A549 (cell line): ENCODE data around the gene LHB. TPM values are rescaled to one million over a fixed set of nuclear protein-coding genes. Genes with fewer than 3 reads are reported as not detected.
A peak's percentile ranks its signal among the peaks of the same experiment; 100 is the strongest.

ENCODE experiments used
- ATAC-seq, 2 experiments: fragments of 200-7000 bp in 1 of 2; fragments of >200 bp in 1 of 2; cut with Nextera tagmentation in 1 of 2; cut with Tn5 transposase in 1 of 2; 3 replicates each; pipeline versions ENCODE4 v1.8.0 to v1.9.1; 2018 to 2020; ENCODE audit warnings: mild to moderate bottlenecking in 1 of 2, moderate library complexity in 1 of 2
- CTCF ChIA-PET: fragments of 300-600 bp; sonication (Branson Sonifier 250); formaldehyde crosslinking; extraction: SDS; loops from one replicate; lab custom pipeline; 2021; ENCODE audit warnings: antibody characterized with exemption, inconsistent platforms; lab: Yijun Ruan, JAX
- POLR2A ChIA-PET: fragments of 350-600 bp; formaldehyde crosslinking; extraction: SDS; loops from one replicate; lab custom pipeline; 2021; ENCODE audit warnings: antibody characterized with exemption, inconsistent platforms; lab: Yijun Ruan, JAX
- DNase-seq, 2 experiments: peaks; one replicate each; pipeline versions ENCODE4 v3.0.0 to v3.0.0-alpha.2; 2011 to 2016; ENCODE audit warnings: low read depth in 1 of 2, low spot score in 1 of 2
- FAIRE-seq: peaks from 2 replicates; lab custom pipeline; 2011; peaks lifted over from hg19 to GRCh38; lab: Jason Lieb, UNC
- H3K27ac ChIP-seq, 2 experiments: fragments of >200 bp; sonication (Bioruptor Twin); formaldehyde crosslinking; 3 replicates each; pipeline ENCODE4 v1.5.1; 2016 to 2017
- H3K4me1 ChIP-seq: fragments of >200 bp; sonication (Bioruptor Twin); formaldehyde crosslinking; 3 replicates; pipeline ENCODE4 v1.6.1; 2016
- H3K4me2 ChIP-seq: fragments of >200 bp; sonication (Bioruptor Twin); formaldehyde crosslinking; 3 replicates; pipeline ENCODE4 v1.6.1; 2016
- H3K4me3 ChIP-seq: fragments of >200 bp; sonication (Bioruptor Twin); formaldehyde crosslinking; 3 replicates; pipeline ENCODE4 v1.5.1; 2016
- H3K9me3 ChIP-seq: fragments of >200 bp; sonication (Bioruptor Twin); formaldehyde crosslinking; 3 replicates; pipeline ENCODE4 v1.6.1; 2016
- CBX2 ChIP-seq: fragments of 200-600 bp; sonication (generic); IDR thresholded peaks from 2 replicates; pipeline ENCODE4 v1.6.1; 2016; ENCODE audit warnings: low read depth, mild to moderate bottlenecking, borderline replicate concordance
- CBX8 ChIP-seq: fragments of 200-600 bp; sonication (generic); IDR thresholded peaks from 2 replicates; pipeline ENCODE4 v1.6.1; 2016
- CHD4 ChIP-seq: fragments of 200-600 bp; sonication (generic); IDR thresholded peaks from 2 replicates; pipeline ENCODE4 v1.6.1; 2016; ENCODE audit warnings: antibody characterized with exemption, mild to moderate bottlenecking, borderline replicate concordance
- ESRRA ChIP-seq: fragments of 150-350 bp; IDR thresholded peaks from 2 replicates; pipeline ENCODE4 v1.6.1; 2014; ENCODE audit warnings: mild to moderate bottlenecking, low read length, borderline replicate concordance
- HOXB13 ChIP-seq: fragments of 250-450 bp; sonication (Bioruptor Pico); IDR thresholded peaks from 2 replicates; pipeline ENCODE4 v1.5.0; 2020; ENCODE audit warnings: low read depth, mild to moderate bottlenecking, moderate library complexity
- HOXB5 ChIP-seq: fragments of 250-450 bp; sonication (Bioruptor Pico); IDR thresholded peaks from 2 replicates; pipeline ENCODE4 v1.5.0; 2020; ENCODE audit warnings: mild to moderate bottlenecking, moderate library complexity
- JUNB ChIP-seq: fragments of >200 bp; sonication (Bioruptor Twin); formaldehyde crosslinking; IDR thresholded peaks from 2 replicates; pipeline ENCODE4 v1.6.1; 2016
- MAZ ChIP-seq: fragments of 150-350 bp; IDR thresholded peaks from 2 replicates; pipeline ENCODE4 v1.6.1; 2014; ENCODE audit warnings: antibody characterized with exemption, low read depth, low read length, borderline replicate concordance
- MYC ChIP-seq: IDR thresholded peaks from 2 replicates; pipeline ENCODE4 v1.6.1; 2012; ENCODE audit warnings: mild to moderate bottlenecking, inconsistent platforms, low read length, improper control_type of control experiment, borderline replicate concordance
- NR3C1 ChIP-seq: fragments of >200 bp; sonication (Bioruptor Twin); formaldehyde crosslinking; IDR thresholded peaks from 3 replicates; pipeline ENCODE4 v1.6.1; 2017
- RAD21 ChIP-seq, 2 experiments: fragments of >200 bp in 1 of 2; sonication (Bioruptor Twin) in 1 of 2; formaldehyde crosslinking in 1 of 2; IDR thresholded peaks in 1 of 2; conservative IDR thresholded peaks in 1 of 2; 2 replicates in 1 of 2; 3 replicates in 1 of 2; pipeline ENCODE4 v1.6.1; 2012 to 2018; ENCODE audit warnings: inconsistent platforms in 1 of 2
- RCOR1 ChIP-seq: fragments of 150-350 bp; IDR thresholded peaks from 2 replicates; pipeline ENCODE4 v1.6.1; 2014; ENCODE audit warnings: antibody characterized with exemption, low read length, low read depth
- SMC3 ChIP-seq: fragments of >200 bp; sonication (Bioruptor Twin); formaldehyde crosslinking; IDR thresholded peaks from 3 replicates; pipeline ENCODE4 v1.6.1; 2018; ENCODE audit warnings: inconsistent platforms
- ZSCAN20 ChIP-seq: fragments of 250-450 bp; sonication (Bioruptor Pico); IDR thresholded peaks from 2 replicates; pipeline ENCODE4 v1.8.0; 2022; ENCODE audit warnings: mild to moderate bottlenecking, moderate library complexity
- WGBS: methylation state at CpG from one replicate; pipeline ENCODE4 v1.1.6; 2017; ENCODE audit errors: missing lambda C conversion rate; 5-methylcytosine and 5-hydroxymethylcytosine counted together
- polyA plus RNA-seq, 4 experiments: library from polyadenylated mRNA; depleted of rRNA in 3 of 4; stranded (reverse); fragments of >200 nt; fragmentation: RNase III in 1 of 4; extraction: RNeasy Plus Mini Kit Qiagen cat#74134 plus additional on column Dnase treatment in 1 of 4; gene quantifications; 2 replicates in 3 of 4; 3 replicates in 1 of 4; pipeline ENCODE4 v1.2.3, GENCODE V29; 2011 to 2017
- TF ChIP-seq, protein P1 (sequence below): IDR thresholded peaks from 2 replicates; pipeline ENCODE4 v1.6.1; 2012
- TF ChIP-seq, protein P2 (sequence below): fragments of >200 bp; sonication (Bioruptor Twin); formaldehyde crosslinking; IDR thresholded peaks from 3 replicates; pipeline ENCODE4 v1.5.1; 2016
- TF ChIP-seq, protein P3 (sequence below): fragments of >200 bp; sonication (Bioruptor Twin); formaldehyde crosslinking; IDR thresholded peaks from 3 replicates; pipeline ENCODE4 v1.6.1; 2016
- TF ChIP-seq, protein P4 (sequence below): fragments of 450-650 bp; IDR thresholded peaks from 2 replicates; pipeline ENCODE4 v1.6.1; 2014; ENCODE audit warnings: antibody characterized with exemption

The LHB gene
- polyA plus RNA-seq, 2 of the 4 experiments (the other 2 are of a cell fraction) = 0.22 TPM; not detected in 1

DNA sequence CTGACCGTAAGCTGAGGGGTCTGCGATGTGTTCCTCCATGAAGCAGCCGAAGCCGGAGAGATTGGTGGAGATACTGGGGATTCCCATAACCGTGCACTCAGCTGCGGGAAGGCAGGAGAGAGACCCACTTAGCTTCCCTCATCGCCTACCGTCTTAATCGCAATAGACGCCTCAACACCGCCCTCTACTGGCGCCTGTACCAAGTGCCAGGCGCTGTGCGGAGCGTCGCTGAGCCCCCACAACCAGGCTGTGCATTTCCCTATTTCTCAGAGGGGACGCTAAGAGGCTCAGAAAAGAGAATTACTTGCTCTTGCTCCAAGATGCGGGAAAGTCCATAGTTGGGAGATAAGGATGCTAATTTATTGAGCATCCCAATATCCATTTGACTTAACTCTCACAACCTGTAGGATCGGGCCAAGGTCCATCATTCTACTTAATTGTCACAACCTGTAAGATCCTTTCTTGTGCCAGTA is 45.9 kb downstream of the LHB start:
- TF ChIP-seq CBX8 (no peak), SMC3 (peak; percentile 94), RAD21 (conservative IDR thresholded peaks at IDR 0.05 in 1 of 2, IDR thresholded peaks at IDR 0.05 in 1 of 2) (peak; percentile 96 to 97), NR3C1 (no peak)
- TF ChIP-seq, protein P1, sequence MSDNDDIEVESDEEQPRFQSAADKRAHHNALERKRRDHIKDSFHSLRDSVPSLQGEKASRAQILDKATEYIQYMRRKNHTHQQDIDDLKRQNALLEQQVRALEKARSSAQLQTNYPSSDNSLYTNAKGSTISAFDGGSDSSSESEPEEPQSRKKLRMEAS = 0 out of 2 replicates have a peak, but pooled peaks have one; percentile 44
- TF ChIP-seq, protein P2, sequence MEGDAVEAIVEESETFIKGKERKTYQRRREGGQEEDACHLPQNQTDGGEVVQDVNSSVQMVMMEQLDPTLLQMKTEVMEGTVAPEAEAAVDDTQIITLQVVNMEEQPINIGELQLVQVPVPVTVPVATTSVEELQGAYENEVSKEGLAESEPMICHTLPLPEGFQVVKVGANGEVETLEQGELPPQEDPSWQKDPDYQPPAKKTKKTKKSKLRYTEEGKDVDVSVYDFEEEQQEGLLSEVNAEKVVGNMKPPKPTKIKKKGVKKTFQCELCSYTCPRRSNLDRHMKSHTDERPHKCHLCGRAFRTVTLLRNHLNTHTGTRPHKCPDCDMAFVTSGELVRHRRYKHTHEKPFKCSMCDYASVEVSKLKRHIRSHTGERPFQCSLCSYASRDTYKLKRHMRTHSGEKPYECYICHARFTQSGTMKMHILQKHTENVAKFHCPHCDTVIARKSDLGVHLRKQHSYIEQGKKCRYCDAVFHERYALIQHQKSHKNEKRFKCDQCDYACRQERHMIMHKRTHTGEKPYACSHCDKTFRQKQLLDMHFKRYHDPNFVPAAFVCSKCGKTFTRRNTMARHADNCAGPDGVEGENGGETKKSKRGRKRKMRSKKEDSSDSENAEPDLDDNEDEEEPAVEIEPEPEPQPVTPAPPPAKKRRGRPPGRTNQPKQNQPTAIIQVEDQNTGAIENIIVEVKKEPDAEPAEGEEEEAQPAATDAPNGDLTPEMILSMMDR = peak; percentile 98
- ATAC-seq (peak; percentile 25 to 55), FAIRE-seq (peak; percentile 85), DNase-seq (peak; percentile 86 to 88)
- CTCF ChIA-PET = interaction anchor here (0.6 to 19.0 kb wide), 64 partner anchors 11 to 325 kb away, joined by 3 to 360 read pairs (median 6); partner anchors contain the start of genes BAX, BCAT2, CA11 and DHDH
- 14% methylated on average over 19 of the region's 19 CpGs for WGBS
- peak overlapping the region; percentile 31; the same call in 2 of the 3 replicates for H3K4me2 ChIP-seq
- H3K9me3 ChIP-seq = no peaks in the 10 kb centered on the region
- peak overlapping the region in 1 of 2 experiments; percentile 63; a peak in 3 of 6 replicates for H3K27ac ChIP-seq
- H3K4me3 ChIP-seq = no peak overlapping the region
- H3K4me1 ChIP-seq = peaks cover 23% of the 10 kb centered on the region
- POLR2A ChIA-PET = interaction anchor here (0.6 to 9.6 kb wide), 11 partner anchors 8 to 196 kb away, joined by 3 to 175 read pairs (median 5); partner anchors contain the start of genes BAX, GYS1, NUCB1 and PLEKHA4

DNA sequence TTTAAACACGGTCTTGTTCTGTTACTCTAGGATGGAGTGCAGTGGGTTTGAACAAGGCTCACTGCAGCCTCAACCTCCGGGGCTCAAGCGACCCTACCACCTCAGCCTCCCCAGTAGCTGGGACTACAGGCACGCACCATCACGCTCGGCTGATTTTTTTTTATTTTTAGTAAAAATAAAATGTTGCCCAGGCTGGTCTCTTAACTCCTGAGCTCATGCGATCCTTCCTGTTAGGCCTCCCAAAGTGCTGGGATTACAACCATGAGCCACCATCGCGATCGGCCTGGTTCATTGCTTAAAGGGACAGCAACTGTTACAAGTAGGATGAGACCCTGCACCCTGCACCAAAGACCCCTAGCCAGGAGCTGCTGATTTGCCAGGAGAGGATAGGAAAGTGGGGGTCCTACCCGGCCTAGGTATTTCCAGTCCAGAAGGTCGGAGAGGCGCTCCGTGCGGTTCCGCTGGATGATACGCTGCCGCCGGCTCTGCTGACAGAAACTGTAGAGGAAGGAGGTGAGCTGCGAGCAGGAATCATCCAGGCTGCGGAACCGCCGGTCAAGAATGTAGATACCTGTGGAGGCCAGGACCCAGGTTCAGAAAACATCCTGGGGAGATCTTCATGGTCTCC is 46.6 kb downstream of the LHB start:
- 0 out of 2 replicates have a peak, but pooled peaks have one; percentile 16 for TF ChIP-seq HOXB5 (CRISPR knock-in tag)
- TF ChIP-seq MAZ = no peak
- no peak for DNase-seq
- H3K4me2 ChIP-seq = peak overlapping the region; percentile 31; the same call in 2 of the 3 replicates
- peak overlapping the region in 1 of 2 experiments; percentile 63; a peak in 3 of 6 replicates for H3K27ac ChIP-seq
- H3K4me1 ChIP-seq = peaks cover 23% of the 10 kb centered on the region
- H3K9me3 ChIP-seq = no peaks in the 10 kb centered on the region
- no peak for ATAC-seq
- no peak for FAIRE-seq
- ChIA-PET CTCF (interaction anchor here (0.6 to 19.0 kb wide), 64 partner anchors 10 to 324 kb away, joined by 3 to 360 read pairs (median 6); partner anchors contain the start of genes BAX, BCAT2, CA11 and DHDH), POLR2A (interaction anchor here (0.5 to 9.6 kb wide), 14 partner anchors 8 to 648 kb away, joined by 3 to 175 read pairs (median 5); partner anchors contain the start of genes BAX, GYS1, NUCB1 and PLEKHA4)
- 73% methylated on average over 23 of the region's 23 CpGs for WGBS
- H3K4me3 ChIP-seq = no peak overlapping the region

DNA sequence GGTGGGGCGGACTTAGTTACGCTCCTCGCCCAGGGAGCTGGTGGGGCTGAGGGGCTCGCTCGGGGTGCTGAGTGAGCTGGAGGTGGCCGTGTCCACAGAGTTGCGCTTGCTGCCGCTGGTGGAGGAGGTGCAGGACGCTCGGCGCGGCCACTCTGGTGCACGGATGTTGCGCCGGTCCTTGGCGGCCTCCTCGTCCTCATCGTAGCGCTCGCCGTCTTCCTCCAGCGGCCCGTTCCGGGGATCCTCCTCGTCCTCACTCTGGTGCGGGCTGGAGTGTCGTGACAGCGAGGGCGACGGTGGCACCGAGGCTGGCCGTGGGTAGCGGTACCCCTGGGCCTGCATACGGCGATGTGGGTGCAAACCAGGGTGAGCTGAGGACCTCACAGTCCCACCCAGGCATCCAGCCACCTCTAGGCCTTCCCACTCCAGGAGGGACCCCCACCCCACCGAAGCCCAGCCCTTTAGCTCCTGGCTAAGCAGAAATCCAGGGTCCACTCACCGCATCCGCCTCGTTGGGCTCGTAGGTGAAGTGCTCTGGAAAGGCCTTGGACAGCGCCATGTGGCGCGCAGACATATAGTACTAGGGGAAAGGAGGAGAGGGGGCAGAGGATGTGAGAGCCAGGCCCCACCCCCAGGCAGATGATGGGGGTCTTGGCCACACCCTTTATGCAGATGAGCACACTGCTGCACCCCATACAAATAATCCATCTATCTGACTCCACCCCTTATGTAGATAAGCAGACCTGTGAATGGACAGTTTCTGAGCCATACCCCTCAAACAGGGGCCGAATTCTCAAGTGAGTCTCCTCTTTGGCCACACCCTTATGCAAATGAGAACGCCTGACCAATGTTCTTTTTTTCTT is 47.4 kb downstream of the LHB start:
- H3K4me3 ChIP-seq = no peak overlapping the region
- H3K4me1 ChIP-seq = peaks cover 27% of the 10 kb centered on the region
- FAIRE-seq = no peak
- ChIA-PET POLR2A (interaction anchor here (0.5 to 9.6 kb wide), 6 partner anchors 13 to 174 kb away, joined by 5 to 175 read pairs (median 13); partner anchors contain the start of genes BAX, GYS1, PLEKHA4 and PPP1R15A), CTCF (interaction anchor here (0.6 to 19.0 kb wide), 26 partner anchors 7 to 323 kb away, joined by 3 to 360 read pairs (median 13); partner anchors contain the start of genes BAX, CA11, DHDH and GYS1)
- H3K9me3 ChIP-seq = no peaks in the 10 kb centered on the region
- ATAC-seq = peak; percentile 17 to 44
- no peak overlapping the region for H3K4me2 ChIP-seq
- WGBS = 95% methylated on average over 43 of the region's 45 CpGs
- no peak for TF ChIP-seq CHD4
- TF ChIP-seq, protein P3, sequence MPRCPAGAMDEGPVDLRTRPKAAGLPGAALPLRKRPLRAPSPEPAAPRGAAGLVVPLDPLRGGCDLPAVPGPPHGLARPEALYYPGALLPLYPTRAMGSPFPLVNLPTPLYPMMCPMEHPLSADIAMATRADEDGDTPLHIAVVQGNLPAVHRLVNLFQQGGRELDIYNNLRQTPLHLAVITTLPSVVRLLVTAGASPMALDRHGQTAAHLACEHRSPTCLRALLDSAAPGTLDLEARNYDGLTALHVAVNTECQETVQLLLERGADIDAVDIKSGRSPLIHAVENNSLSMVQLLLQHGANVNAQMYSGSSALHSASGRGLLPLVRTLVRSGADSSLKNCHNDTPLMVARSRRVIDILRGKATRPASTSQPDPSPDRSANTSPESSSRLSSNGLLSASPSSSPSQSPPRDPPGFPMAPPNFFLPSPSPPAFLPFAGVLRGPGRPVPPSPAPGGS = no peak
- TF ChIP-seq ESRRA = no peak
- TF ChIP-seq ZSCAN20 (CRISPR knock-in tag) = no peak
- no peak for TF ChIP-seq RCOR1
- TF ChIP-seq MYC = no peak
- TF ChIP-seq, protein P4, sequence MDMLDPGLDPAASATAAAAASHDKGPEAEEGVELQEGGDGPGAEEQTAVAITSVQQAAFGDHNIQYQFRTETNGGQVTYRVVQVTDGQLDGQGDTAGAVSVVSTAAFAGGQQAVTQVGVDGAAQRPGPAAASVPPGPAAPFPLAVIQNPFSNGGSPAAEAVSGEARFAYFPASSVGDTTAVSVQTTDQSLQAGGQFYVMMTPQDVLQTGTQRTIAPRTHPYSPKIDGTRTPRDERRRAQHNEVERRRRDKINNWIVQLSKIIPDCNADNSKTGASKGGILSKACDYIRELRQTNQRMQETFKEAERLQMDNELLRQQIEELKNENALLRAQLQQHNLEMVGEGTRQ = no peak
- TF ChIP-seq CBX2 = no peak
- no peak for TF ChIP-seq JUNB
- no peak for TF ChIP-seq SMC3
- TF ChIP-seq HOXB13 (CRISPR knock-in tag) = no peak
- DNase-seq = peak; percentile 74 to 86
- H3K27ac ChIP-seq = peak overlapping the region in 1 of 2 experiments; percentile 63; a peak in 2 of 6 replicates
